Aorta (tissue), 5 donors: ENCODE data around the gene NOVA1. TPM values are rescaled to one million over a fixed set of nuclear protein-coding genes. Genes with fewer than 3 reads are reported as not detected.
"Not testable (repeated sequence)": the region's sequence is repeated elsewhere in the genome, so short reads cannot be mapped to it uniquely, and the experiment has no call there.

Experiments
- ATAC-seq: fragments of 200-7000 bp; cut with Tn5 transposase; one replicate; pipeline ENCODE4 v1.9.1; 2022; ENCODE audit warnings: moderate library complexity; ENCODE audit not compliant: low FRiP score
- DNase-seq, 2 donors: peaks; one replicate each; pipeline ENCODE4 v3.0.0-alpha.2; 2020
- H3K27ac ChIP-seq, 2 donors: one replicate each; pipeline ENCODE4 v1.5.1; 2013; ENCODE audit warnings: low read length in 2 of 2, mild to moderate bottlenecking in 2 of 2, moderate library complexity in 2 of 2, control low read depth in 1 of 2, inconsistent platforms in 1 of 2, low read depth in 1 of 2
- H3K27me3 ChIP-seq, 2 donors: one replicate each; pipeline ENCODE4 v1.6.1; 2013; ENCODE audit warnings: control low read depth in 1 of 2, low read length in 1 of 2, mild to moderate bottlenecking in 1 of 2, moderate library complexity in 1 of 2; ENCODE audit not compliant: insufficient read depth in 2 of 2, control insufficient read depth in 1 of 2
- H3K36me3 ChIP-seq, 2 donors: one replicate each; pipeline ENCODE4 v1.6.1; 2013; ENCODE audit warnings: control low read depth in 1 of 2, low read length in 1 of 2, mild to moderate bottlenecking in 1 of 2; ENCODE audit not compliant: insufficient read depth in 2 of 2, control insufficient read depth in 1 of 2
- H3K4me1 ChIP-seq, 2 donors: one replicate each; pipeline ENCODE4 v1.6.1; 2013; ENCODE audit warnings: low read length in 2 of 2, control low read depth in 1 of 2, mild to moderate bottlenecking in 1 of 2, moderate library complexity in 1 of 2; ENCODE audit not compliant: insufficient read depth in 2 of 2, control insufficient read depth in 1 of 2
- H3K4me3 ChIP-seq, 2 donors: one replicate each; pipeline ENCODE4 v1.5.1; 2013; ENCODE audit warnings: low read length in 2 of 2, control low read depth in 1 of 2, mild to moderate bottlenecking in 1 of 2
- H3K9me3 ChIP-seq: one replicate; pipeline ENCODE4 v1.6.1; 2013; ENCODE audit warnings: mild to moderate bottlenecking, low read length; ENCODE audit not compliant: control insufficient read depth
- WGBS, 2 donors: extraction: QIAGEN DNeasy Blood & Tissue Kit; methylation state at CpG; one replicate each; pipeline ENCODE4 v1.1.7; 2013; 5-methylcytosine and 5-hydroxymethylcytosine counted together
- intact Hi-C, 2 donors: fragments of 100-400 bp; cut with DNase I; formaldehyde crosslinking; loops; one replicate each; pipeline versions ENCODE4 v1.14.2 to v1.15.0; 2022
- long read RNA-seq, 2 donors: library from polyadenylated mRNA; unstranded; transcript quantifications; one replicate each; pipeline ENCODE4 v2.0.0, GENCODE V29; 2020 to 2021
- polyA plus RNA-seq, 2 donors: library from polyadenylated mRNA; stranded (reverse); fragments of 200-250 nt; gene quantifications; one replicate each; pipeline ENCODE4 v1.2.3, GENCODE V29; 2013
- total RNA-seq, 2 donors: library from RNA; stranded (reverse); fragmentation: NEBNext Ultra II Directional; extraction: Animal tissue kit (Norgen Biotek cat#: 25700); gene quantifications; one replicate each; pipeline ENCODE4 v1.2.1, GENCODE V29; 2021
- donor health status: healthy with polysubstance abuse.
- donor health status: Bipolar disorder and iron deficiency.
- donor health status: DM: no; HTN: no; CAD: no.
- donor health status: DM: no; HTN: no; CAD: no.
- donor health status: DM: yes; HTN: yes; CAD: no.

The NOVA1 gene
- total RNA-seq (10 to 100 TPM; 13.8 to 38.7 TPM), polyA plus RNA-seq (10 to 100 TPM in 1 of 2 donors, 1 to 10 TPM in 1; 1.5 to 15.0 TPM)
- long read RNA-seq, donor 1, partial matches to known transcripts: 1 of 4 reads
- long read RNA-seq, donor 1, other reads (novel, unspliced or antisense): 3 of 4 reads
- long read RNA-seq, donor 2, partial matches to known transcripts: 1 of 20 reads
- long read RNA-seq, donor 2, other reads (novel, unspliced or antisense): 17 of 20 reads

DNA sequence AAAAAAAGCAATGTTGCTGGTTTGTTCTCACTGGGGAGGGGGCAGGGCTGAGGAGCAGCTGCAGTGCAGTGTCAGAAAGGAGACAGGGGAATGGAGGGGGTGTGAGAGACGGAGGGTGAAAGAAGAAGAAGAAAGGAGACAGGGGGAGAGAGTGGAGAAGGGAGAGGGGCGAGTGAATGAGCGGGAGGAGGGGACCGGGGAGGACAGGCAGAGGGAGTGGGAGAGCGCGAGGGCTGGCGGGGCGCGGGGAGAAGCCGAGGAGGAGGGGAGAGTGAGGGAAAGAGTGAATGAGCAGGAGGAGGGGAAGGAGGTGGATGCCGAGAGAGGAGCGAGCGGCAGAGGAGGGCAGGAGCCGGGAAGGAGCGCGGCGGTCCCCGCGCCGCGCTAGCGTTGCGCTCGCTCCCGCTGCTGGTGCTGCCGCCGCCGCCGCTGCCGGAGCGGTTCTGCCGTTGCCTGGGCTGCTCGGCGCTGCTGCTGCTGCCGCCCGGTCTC is at the start of gene NOVA1:
NOVA1 (minus strand) TSS at position 445 of the 492 bp plus-strand sequence. CDS start 597 bp downstream, outside the sequence.
- no peaks in the 10 kb centered on the region for H3K27me3 ChIP-seq
- ATAC-seq (peak; percentile 73), DNase-seq (no peak)
- 1% methylated on average over 24 to 36 of the region's 36 CpGs for WGBS, 2 donors
- H3K4me3 ChIP-seq: peak within 1 kb of the TSS; percentile 83 to 84
- intact Hi-C loops: loop anchor here (5.0 kb wide), 3 partner anchors 70 to 205 kb away; no protein-coding TSS in a partner anchor
- H3K27ac ChIP-seq: peak within 1 kb of the TSS in 1 of 2 donors; percentile 61
- peaks cover 0 to 1% of the 10 kb centered on the region in 2 donors for H3K4me1 ChIP-seq
- H3K36me3 ChIP-seq: no peaks in the 10 kb centered on the region
- H3K9me3 ChIP-seq: no peaks in the 10 kb centered on the region

GRCh38 chr14:26645057-26645456 is 47.2 kb upstream of the NOVA1 start:
- ATAC-seq: not testable (repeated sequence)

DNA sequence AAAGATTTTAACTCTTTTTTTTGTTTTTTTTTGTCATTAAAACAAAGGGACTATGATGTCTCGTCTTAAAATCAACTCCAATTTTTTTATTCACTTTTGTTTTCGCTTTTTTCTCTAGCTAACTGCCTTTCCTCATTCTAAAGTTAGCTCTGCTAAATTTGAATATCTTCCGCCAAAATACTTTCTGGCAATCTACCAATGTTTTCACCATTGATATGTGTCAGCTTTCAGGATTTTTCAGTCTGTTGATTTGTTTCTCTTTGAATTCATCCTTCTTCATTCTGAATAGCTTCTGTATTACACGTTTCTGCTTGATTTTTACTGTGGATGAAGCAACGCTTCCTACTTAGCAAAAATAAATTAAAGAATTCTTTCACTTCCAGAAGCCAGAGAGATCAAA is 38.7 kb upstream of the NOVA1 start:
- H3K27me3 ChIP-seq: no peaks in the 10 kb centered on the region
- H3K36me3 ChIP-seq: no peaks in the 10 kb centered on the region
- ATAC-seq: no peak
- 5 to 6% methylated on average over 5 of the region's 5 CpGs for WGBS, 2 donors
- no peaks in the 10 kb centered on the region for H3K9me3 ChIP-seq
- no peak overlapping the region for H3K4me3 ChIP-seq
- no peak overlapping the region for H3K27ac ChIP-seq
- no peak for DNase-seq
- H3K4me1 ChIP-seq: no peaks in the 10 kb centered on the region
- intact Hi-C loops: no loop called here

More at GRCh38 chr14:26645057-26645456, 47.2 kb upstream of the NOVA1 start:
- H3K27ac ChIP-seq, H3K9me3 ChIP-seq, H3K36me3 ChIP-seq, H3K4me1 ChIP-seq, DNase-seq, intact Hi-C loops, H3K27me3 ChIP-seq, H3K4me3 ChIP-seq: not testable (repeated sequence)
- WGBS, 2 donors: 67 to 82% methylated on average over 5 of the region's 5 CpGs

GRCh38 chr14:26634946-26635345 is 37.1 kb upstream of the NOVA1 start:
- H3K4me1 ChIP-seq, DNase-seq, H3K4me3 ChIP-seq, H3K27me3 ChIP-seq, H3K27ac ChIP-seq, H3K36me3 ChIP-seq, ATAC-seq, intact Hi-C loops, H3K9me3 ChIP-seq: not testable (repeated sequence)
- WGBS, 2 donors: 91 to 92% methylated on average over 24 to 25 of the region's 25 CpGs

DNA sequence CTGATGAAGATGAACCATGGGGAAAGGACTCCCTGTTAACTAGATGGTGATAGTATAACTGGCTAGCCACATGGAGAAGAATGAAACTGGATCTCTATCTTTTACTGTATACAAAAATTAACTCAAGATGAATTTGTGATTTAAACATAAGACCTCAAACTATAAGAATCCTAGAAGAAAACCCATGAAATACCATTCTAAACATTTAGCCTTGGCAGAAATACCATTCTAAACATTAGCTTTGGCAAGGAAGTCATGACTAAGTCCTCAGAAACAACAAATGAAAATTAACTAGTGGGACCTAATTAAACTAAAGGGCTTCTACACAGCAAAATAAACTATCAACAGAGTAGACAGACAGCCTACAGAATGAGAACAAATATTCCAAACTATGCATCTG is 28.4 kb upstream of the NOVA1 start:
- no peaks in the 10 kb centered on the region for H3K27me3 ChIP-seq
- no peak for ATAC-seq

GRCh38 chr14:26622611-26623010 is 24.8 kb upstream of the NOVA1 start:
- intact Hi-C loops: no loop called here
- H3K4me3 ChIP-seq: no peak overlapping the region
- no peaks in the 10 kb centered on the region for H3K4me1 ChIP-seq
- WGBS, 2 donors: 77 to 88% methylated on average over 1 of the region's 1 CpG
- no peaks in the 10 kb centered on the region for H3K9me3 ChIP-seq
- H3K27me3 ChIP-seq: no peaks in the 10 kb centered on the region
- DNase-seq (no peak), ATAC-seq (no peak)
- no peak overlapping the region for H3K27ac ChIP-seq
- no peaks in the 10 kb centered on the region for H3K36me3 ChIP-seq

More for the DNA sequence above, 28.4 kb upstream of the NOVA1 start:
- intact Hi-C loops: no loop called here
- DNase-seq: no peak
- Histone ChIP-seq H3K9me3 (no peaks in the 10 kb centered on the region), H3K4me1 (no peaks in the 10 kb centered on the region), H3K4me3 (no peak overlapping the region), H3K27ac (no peak overlapping the region), H3K36me3 (no peaks in the 10 kb centered on the region)

DNA sequence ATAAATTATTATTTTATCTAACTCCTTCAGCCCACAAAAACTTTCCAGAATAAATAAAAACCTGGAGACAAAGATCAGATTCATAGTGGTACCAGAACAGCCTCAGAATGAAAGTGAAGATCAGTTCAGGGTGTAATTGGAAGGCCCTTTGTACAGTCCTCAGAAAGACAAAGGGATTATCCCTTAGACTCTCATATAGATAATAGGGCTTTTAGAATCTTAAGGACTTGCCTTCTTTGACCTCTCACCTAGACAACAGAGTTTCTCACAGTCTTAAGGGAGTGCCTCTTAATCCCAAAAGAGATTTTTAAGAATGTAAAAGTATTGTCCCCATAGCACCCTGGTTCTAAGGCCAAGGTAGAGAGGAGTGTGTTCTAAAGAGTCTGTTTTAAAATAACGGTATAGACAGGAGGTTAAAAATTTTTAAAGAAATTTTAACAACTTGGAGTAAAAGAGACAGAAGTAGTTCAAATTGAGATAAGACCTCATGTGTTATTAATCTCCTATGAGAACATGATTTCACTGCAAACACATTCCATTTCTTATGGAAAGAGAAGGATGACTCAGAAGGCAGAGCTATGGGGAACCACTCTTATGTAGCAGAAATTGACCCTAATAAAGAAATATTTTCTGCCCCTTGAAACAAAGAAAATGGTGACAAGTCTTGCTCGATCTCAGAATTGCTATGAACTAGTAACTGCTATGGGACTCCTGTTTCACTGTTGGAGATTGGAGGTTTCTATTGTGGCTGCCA is 24.2 kb upstream of the NOVA1 start:
- no peak overlapping the region for H3K27ac ChIP-seq
- ATAC-seq (no peak), DNase-seq (no peak)
- H3K4me3 ChIP-seq: no peak overlapping the region
- H3K36me3 ChIP-seq: no peaks in the 10 kb centered on the region
- no peaks in the 10 kb centered on the region for H3K9me3 ChIP-seq
- H3K4me1 ChIP-seq: no peaks in the 10 kb centered on the region
- intact Hi-C loops: no loop called here
- no peaks in the 10 kb centered on the region for H3K27me3 ChIP-seq
- 76 to 77% methylated on average over 2 of the region's 2 CpGs for WGBS, 2 donors

- no peaks in the 10 kb centered on the region for H3K4me1 ChIP-seq
- no peaks in the 10 kb centered on the region for H3K36me3 ChIP-seq
- DNase-seq (no peak), ATAC-seq (no peak)
- 97 to 100% methylated on average over 1 of the region's 1 CpG for WGBS, 2 donors
- intact Hi-C loops: no loop called here
- no peak overlapping the region for H3K4me3 ChIP-seq
- H3K27me3 ChIP-seq: no peaks in the 10 kb centered on the region
- H3K27ac ChIP-seq: no peak overlapping the region
- H3K9me3 ChIP-seq: no peaks in the 10 kb centered on the region
Measured at GRCh38 chr14:26621364-26621763, 23.5 kb upstream of the NOVA1 start.

DNA sequence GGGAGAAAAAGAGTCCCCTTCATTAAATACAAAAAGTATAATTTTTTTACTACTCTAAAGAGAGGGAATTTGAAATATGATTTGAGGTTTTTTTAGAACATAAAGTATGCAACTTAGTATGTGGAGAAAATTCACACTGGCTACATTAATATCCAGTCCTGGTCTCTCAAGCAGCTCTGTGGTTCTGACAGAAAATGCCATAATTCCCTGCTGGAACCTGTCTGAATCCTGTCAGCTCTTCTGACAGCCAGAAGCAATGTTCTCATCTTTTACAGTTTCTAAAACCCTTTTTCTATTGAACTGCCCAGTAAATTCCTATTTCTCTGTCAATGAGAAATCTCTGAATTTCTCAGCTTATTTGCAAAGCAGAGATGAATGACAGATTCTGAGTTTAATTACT is 13.4 kb upstream of the NOVA1 start:
- no peaks in the 10 kb centered on the region for H3K27me3 ChIP-seq

More for the DNA sequence above, 13.4 kb upstream of the NOVA1 start:
- Histone ChIP-seq H3K36me3 (no peaks in the 10 kb centered on the region), H3K4me3 (no peak overlapping the region), H3K27ac (no peak overlapping the region), H3K4me1 (no peaks in the 10 kb centered on the region), H3K9me3 (no peaks in the 10 kb centered on the region)
- intact Hi-C loops: no loop called here
- ATAC-seq: no peak
- DNase-seq: no peak
